ENCODE results near the gene NUMBL. TPM values are rescaled to one million over a fixed set of nuclear protein-coding genes. Genes with fewer than 3 reads are reported as not detected.

NUMBL gene
- total and polyA plus RNA-seq, 4 donors, result 1.1 to 4.6 (median 2.7) TPM

DNA sequence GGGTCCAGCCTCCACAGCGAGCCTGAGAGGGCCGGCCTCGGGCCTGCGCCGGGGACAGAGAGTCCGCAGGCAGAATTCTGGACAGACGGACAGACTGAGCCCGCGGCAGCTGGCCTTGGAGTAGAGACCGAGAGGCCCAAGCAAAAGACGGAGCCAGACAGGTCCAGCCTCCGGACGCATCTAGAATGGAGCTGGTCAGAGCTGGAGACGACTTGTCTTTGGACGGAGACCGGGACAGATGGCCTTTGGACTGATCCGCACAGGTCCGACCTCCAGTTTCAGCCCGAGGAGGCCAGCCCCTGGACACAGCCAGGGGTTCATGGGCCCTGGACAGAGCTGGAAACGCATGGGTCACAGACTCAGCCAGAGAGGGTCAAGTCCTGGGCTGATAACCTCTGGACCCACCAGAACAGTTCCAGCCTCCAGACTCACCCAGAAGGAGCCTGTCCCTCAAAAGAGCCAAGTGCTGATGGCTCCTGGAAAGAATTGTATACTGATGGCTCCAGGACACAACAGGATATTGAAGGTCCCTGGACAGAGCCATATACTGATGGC is 27.0 kb upstream of the NUMBL start:
- H3K27ac ChIP-seq (ENCODE audit: low read depth in 1 of 2, low read length in 2 of 2), result peak overlapping the region; percentile 95 to 97
- no peaks in the 10 kb centered on the region for H3K27me3 ChIP-seq (ENCODE audit: control insufficient read depth in 4 of 4, insufficient read depth in 4 of 4, low read length in 3 of 4)
- H3K36me3 ChIP-seq (ENCODE audit: control insufficient read depth in 4 of 4, insufficient read depth in 3 of 4, low read depth in 1 of 4, low read length in 3 of 4), result peaks cover 0 to 5% (median 0%) of the 10 kb centered on the region in 4 donors
- H3K9me3 ChIP-seq (ENCODE audit: control insufficient read depth in 4 of 4, low read length in 3 of 4), result no peaks in the 10 kb centered on the region
- WGBS, result under 1% methylated on average over 20 of the region's 20 CpGs
- H3K4me1 ChIP-seq (ENCODE audit: control insufficient read depth in 4 of 4, insufficient read depth in 4 of 4, low read length in 3 of 4), result peaks cover 9 to 56% (median 39%) of the 10 kb centered on the region in 4 donors
- TF ChIP-seq FOXA1 (IDR thresholded peaks at IDR 0.05) (no peak), RXRA (IDR thresholded peaks at IDR 0.05) (peak; percentile 39 to 62), HNF4A (conservative IDR thresholded peaks at IDR 0.05) (peak; percentile 62 to 81), NR2F2 (IDR thresholded peaks at IDR 0.05) (peak; percentile 92), YY1 (IDR thresholded peaks at IDR 0.05) (no peak)
- TF ChIP-seq, protein P1, sequence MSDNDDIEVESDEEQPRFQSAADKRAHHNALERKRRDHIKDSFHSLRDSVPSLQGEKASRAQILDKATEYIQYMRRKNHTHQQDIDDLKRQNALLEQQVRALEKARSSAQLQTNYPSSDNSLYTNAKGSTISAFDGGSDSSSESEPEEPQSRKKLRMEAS (IDR thresholded peaks at IDR 0.05), result peak; percentile 14
- peak overlapping the region; percentile 40 to 86 for H3K9ac ChIP-seq (ENCODE audit: low read depth in 1 of 2, low read length in 2 of 2)
- peak; percentile 59 for DNase-seq (ENCODE audit: low spot score)
- H3K4me3 ChIP-seq (ENCODE audit: low read depth in 1 of 3, low read length in 3 of 3), result peak overlapping the region; percentile 61 to 91 (median 78)

DNA sequence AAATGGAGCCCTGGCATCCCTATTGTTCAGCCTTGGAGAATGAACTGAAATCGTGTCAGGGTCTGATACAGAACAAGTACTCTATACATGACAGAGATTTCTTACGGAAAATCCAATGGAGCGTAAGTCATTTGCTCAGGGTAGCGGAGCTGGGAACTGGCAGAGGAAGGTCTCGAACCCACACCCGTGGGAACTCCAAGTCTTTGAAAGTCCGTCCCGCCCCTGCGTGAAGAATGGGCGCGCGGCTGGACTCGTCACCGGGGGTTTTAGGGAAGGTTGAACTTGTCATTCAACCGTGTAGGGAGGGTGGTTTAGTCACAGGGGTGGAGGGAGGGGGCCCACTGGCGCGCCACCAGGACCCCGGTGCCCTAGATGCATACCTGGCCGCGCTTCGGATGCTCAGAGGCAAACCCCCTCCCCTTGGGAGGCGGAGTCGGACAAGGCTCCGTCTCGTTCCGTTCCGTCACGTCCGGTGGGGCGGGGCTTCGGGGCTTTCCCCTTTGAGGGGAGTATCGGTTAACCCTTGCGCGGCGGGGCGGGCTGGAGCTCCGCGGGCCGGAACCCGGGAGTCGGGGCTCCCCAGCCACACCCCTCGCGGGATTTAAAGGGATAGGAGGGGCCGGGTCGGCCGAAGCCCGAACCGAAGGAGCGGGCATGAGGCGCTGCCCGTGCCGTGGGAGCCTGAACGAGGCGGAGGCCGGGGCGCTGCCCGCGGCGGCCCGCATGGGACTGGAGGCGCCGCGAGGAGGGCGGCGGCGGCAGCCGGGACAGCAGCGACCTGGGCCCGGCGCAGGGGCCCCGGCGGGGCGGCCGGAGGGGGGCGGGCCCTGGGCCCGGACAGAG is 26.3 kb upstream of the NUMBL start, which contains the start of the genes COQ8B and ITPKC:
Gene COQ8B, minus strand, starts transcription at position 405 of the 843 bp plus-strand sequence. CDS start 2,254 bp downstream, outside the sequence.
Gene ITPKC, plus strand, starts transcription at position 631 of the 843 bp plus-strand sequence. Its CDS starts 24 bp downstream, at position 655.
- Histone ChIP-seq H3K9ac (ENCODE audit: low read depth in 1 of 2, low read length in 2 of 2) (peak within 1 kb of the TSS; percentile 40 to 93), H3K4me1 (ENCODE audit: control insufficient read depth in 4 of 4, insufficient read depth in 4 of 4, low read length in 3 of 4) (peaks cover 9 to 56% (median 39%) of the 10 kb centered on the region in 4 donors), H3K4me3 (ENCODE audit: low read depth in 1 of 3, low read length in 3 of 3) (peak within 1 kb of the TSS; percentile 61 to 91 (median 78)), H3K36me3 (ENCODE audit: control insufficient read depth in 4 of 4, insufficient read depth in 3 of 4, low read depth in 1 of 4, low read length in 3 of 4) (peaks cover 0 to 3% (median 0%) of the 10 kb centered on the region in 4 donors), H3K27ac (ENCODE audit: low read depth in 1 of 2, low read length in 2 of 2) (peak within 1 kb of the TSS; percentile 95 to 97), H3K9me3 (ENCODE audit: control insufficient read depth in 4 of 4, low read length in 3 of 4) (no peaks in the 10 kb centered on the region), H3K27me3 (ENCODE audit: control insufficient read depth in 4 of 4, insufficient read depth in 4 of 4, low read length in 3 of 4) (no peaks in the 10 kb centered on the region)
- WGBS, result under 1% methylated on average over 76 of the region's 76 CpGs
- TF ChIP-seq RAD21 (IDR thresholded peaks at IDR 0.05) (no peak), FOXA2 (IDR thresholded peaks at IDR 0.05) (no peak), YY1 (IDR thresholded peaks at IDR 0.05) (peak; percentile 60), NR2F2 (IDR thresholded peaks at IDR 0.05) (peak; percentile 16), FOXA1 (IDR thresholded peaks at IDR 0.05) (no peak), SP1 (IDR thresholded peaks at IDR 0.05) (peak; percentile 64), HNF4A (conservative IDR thresholded peaks at IDR 0.05) (peak in 1 of 2 donors; percentile 42), GABPA (IDR thresholded peaks at IDR 0.05 in 1 of 2, conservative IDR thresholded peaks at IDR 0.05 in 1 of 2) (peak; percentile 77 to 91), JUND (IDR thresholded peaks at IDR 0.05) (peak in 1 of 2 donors; percentile 49), EGR1 (IDR thresholded peaks at IDR 0.05; ENCODE audit: low read depth in 2 of 2) (peak in 1 of 2 donors; percentile 42), ZBTB33 (IDR thresholded peaks at IDR 0.05) (peak; percentile 64), RXRA (IDR thresholded peaks at IDR 0.05) (peak; percentile 16 to 31), TAF1 (conservative IDR thresholded peaks at IDR 0.05) (no peak), HNF4G (IDR thresholded peaks at IDR 0.05) (no peak)
- TF ChIP-seq, protein P2, sequence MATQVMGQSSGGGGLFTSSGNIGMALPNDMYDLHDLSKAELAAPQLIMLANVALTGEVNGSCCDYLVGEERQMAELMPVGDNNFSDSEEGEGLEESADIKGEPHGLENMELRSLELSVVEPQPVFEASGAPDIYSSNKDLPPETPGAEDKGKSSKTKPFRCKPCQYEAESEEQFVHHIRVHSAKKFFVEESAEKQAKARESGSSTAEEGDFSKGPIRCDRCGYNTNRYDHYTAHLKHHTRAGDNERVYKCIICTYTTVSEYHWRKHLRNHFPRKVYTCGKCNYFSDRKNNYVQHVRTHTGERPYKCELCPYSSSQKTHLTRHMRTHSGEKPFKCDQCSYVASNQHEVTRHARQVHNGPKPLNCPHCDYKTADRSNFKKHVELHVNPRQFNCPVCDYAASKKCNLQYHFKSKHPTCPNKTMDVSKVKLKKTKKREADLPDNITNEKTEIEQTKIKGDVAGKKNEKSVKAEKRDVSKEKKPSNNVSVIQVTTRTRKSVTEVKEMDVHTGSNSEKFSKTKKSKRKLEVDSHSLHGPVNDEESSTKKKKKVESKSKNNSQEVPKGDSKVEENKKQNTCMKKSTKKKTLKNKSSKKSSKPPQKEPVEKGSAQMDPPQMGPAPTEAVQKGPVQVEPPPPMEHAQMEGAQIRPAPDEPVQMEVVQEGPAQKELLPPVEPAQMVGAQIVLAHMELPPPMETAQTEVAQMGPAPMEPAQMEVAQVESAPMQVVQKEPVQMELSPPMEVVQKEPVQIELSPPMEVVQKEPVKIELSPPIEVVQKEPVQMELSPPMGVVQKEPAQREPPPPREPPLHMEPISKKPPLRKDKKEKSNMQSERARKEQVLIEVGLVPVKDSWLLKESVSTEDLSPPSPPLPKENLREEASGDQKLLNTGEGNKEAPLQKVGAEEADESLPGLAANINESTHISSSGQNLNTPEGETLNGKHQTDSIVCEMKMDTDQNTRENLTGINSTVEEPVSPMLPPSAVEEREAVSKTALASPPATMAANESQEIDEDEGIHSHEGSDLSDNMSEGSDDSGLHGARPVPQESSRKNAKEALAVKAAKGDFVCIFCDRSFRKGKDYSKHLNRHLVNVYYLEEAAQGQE (IDR thresholded peaks at IDR 0.05), result no peak
- TF ChIP-seq, protein P1 (IDR thresholded peaks at IDR 0.05), result no peak
- DNase-seq (ENCODE audit: low spot score), result peak; percentile 99

All from liver (tissue), 9 donors.